Measurements from ENCODE around the gene ADORA2A.
"Not testable (repeated sequence)": the region's sequence is repeated elsewhere in the genome, so short reads cannot be mapped to it uniquely, and the experiment has no call there.

ADORA2A gene

GRCh38 chr22:24489011-24489410 lies 61.6 kb downstream of the ADORA2A start:
- DNase-seq (ENCODE audit: low read depth) = no peak

- not testable (repeated sequence) for DNase-seq (ENCODE audit: low read depth)
Measured at GRCh38 chr22:24489434-24489833, 62.0 kb downstream of the ADORA2A start.

Measured in stimulated activated CD8-positive, alpha-beta memory T cell treated with anti-CD3 and anti-CD28 coated beads, Interleukin-7, amount 100 ng/mL, for 24 hours (primary cell).